Fibroblast of mammary gland (primary cell): ENCODE measurements around the gene LRRC4C.

ENCODE experiments used
- DNase-seq: peaks from one replicate; pipeline ENCODE4 v3.0.0-alpha.2; 2010; ENCODE audit warnings: low read depth
- H3K4me3 ChIP-seq: 2 replicates; pipeline ENCODE4 v1.5.1; 2011; ENCODE audit warnings: low read depth, mild to moderate bottlenecking, low read length, moderate library complexity; ENCODE audit not compliant: control insufficient read depth
- CTCF ChIP-seq: conservative IDR thresholded peaks from 2 replicates; pipeline ENCODE4 v1.5.1; 2011; ENCODE audit warnings: low read depth, low read length, inconsistent platforms; ENCODE audit not compliant: control insufficient read depth, insufficient read depth

LRRC4C gene

GRCh38 chr11:41065432-41065831 lies 394.0 kb downstream of the LRRC4C start:
- H3K4me3 ChIP-seq: no peak overlapping the region
- DNase-seq: no peak
- TF ChIP-seq CTCF: no peak

GRCh38 chr11:41058138-41058537 lies 401.3 kb downstream of the LRRC4C start:
- DNase-seq: no peak
- TF ChIP-seq CTCF: no peak
- no peak overlapping the region for H3K4me3 ChIP-seq

GRCh38 chr11:41056892-41057569 lies 402.4 kb downstream of the LRRC4C start:
- no peak overlapping the region for H3K4me3 ChIP-seq
- DNase-seq: no peak
- no peak for TF ChIP-seq CTCF

GRCh38 chr11:41053894-41054293 lies 405.6 kb downstream of the LRRC4C start:
- no peak for DNase-seq
- no peak for TF ChIP-seq CTCF
- H3K4me3 ChIP-seq: no peak overlapping the region

GRCh38 chr11:41051919-41052635 lies 407.4 kb downstream of the LRRC4C start:
- no peak for TF ChIP-seq CTCF
- DNase-seq: no peak
- no peak overlapping the region for H3K4me3 ChIP-seq

- H3K4me3 ChIP-seq: no peak overlapping the region
- TF ChIP-seq CTCF: no peak
- DNase-seq: no peak
These were observed 408.7 kb downstream of the LRRC4C start for GRCh38 chr11:41050791-41051190.

- TF ChIP-seq CTCF: no peak
- no peak for DNase-seq
- no peak overlapping the region for H3K4me3 ChIP-seq
These were observed 412.2 kb downstream of the LRRC4C start for GRCh38 chr11:41047229-41047628.
